ENCODE results near the gene LMX1B.

Gene LMX1B

GRCh38 chr9:126633881-126634558 is 20.3 kb downstream of the LMX1B start:
- no peak overlapping the region for H3K4me3 ChIP-seq (ENCODE audit: low read depth, low read length)
- TF ChIP-seq CTCF (IDR thresholded peaks at IDR 0.05; ENCODE audit: borderline replicate concordance, insufficient read depth, low read depth, low read length) = no peak

- no peak for TF ChIP-seq CTCF (IDR thresholded peaks at IDR 0.05; ENCODE audit: borderline replicate concordance, insufficient read depth, low read depth, low read length)
- H3K4me3 ChIP-seq (ENCODE audit: low read depth, low read length) = no peak overlapping the region
Measured at GRCh38 chr9:126635061-126635460, 21.3 kb downstream of the LMX1B start.

- no peak for TF ChIP-seq CTCF (IDR thresholded peaks at IDR 0.05; ENCODE audit: borderline replicate concordance, insufficient read depth, low read depth, low read length)
Measured at GRCh38 chr9:126635661-126636439, 22.1 kb downstream of the LMX1B start.

GRCh38 chr9:126636983-126637798 is 23.5 kb downstream of the LMX1B start:
- H3K4me3 ChIP-seq (ENCODE audit: low read depth, low read length) = no peak overlapping the region
- TF ChIP-seq CTCF (IDR thresholded peaks at IDR 0.05; ENCODE audit: borderline replicate concordance, insufficient read depth, low read depth, low read length) = no peak

More at GRCh38 chr9:126635661-126636439, 22.1 kb downstream of the LMX1B start:
- H3K4me3 ChIP-seq (ENCODE audit: low read depth, low read length) = no peak overlapping the region

GRCh38 chr9:126638571-126639132 is 24.9 kb downstream of the LMX1B start:
- no peak overlapping the region for H3K4me3 ChIP-seq (ENCODE audit: low read depth, low read length)
- no peak for TF ChIP-seq CTCF (IDR thresholded peaks at IDR 0.05; ENCODE audit: borderline replicate concordance, insufficient read depth, low read depth, low read length)

GRCh38 chr9:126639318-126640000 is 25.7 kb downstream of the LMX1B start:
- TF ChIP-seq CTCF (IDR thresholded peaks at IDR 0.05; ENCODE audit: borderline replicate concordance, insufficient read depth, low read depth, low read length) = no peak
- no peak overlapping the region for H3K4me3 ChIP-seq (ENCODE audit: low read depth, low read length)

Measured in GM12875 (cell line).